Regular cardiac myocyte (primary cell): ENCODE results near the gene NEK5. TPM values are rescaled to one million over a fixed set of nuclear protein-coding genes. Genes with fewer than 3 reads are reported as not detected.

Source experiments
- total RNA-seq: library from RNA; depleted of rRNA; stranded (reverse); fragments of >200 nt; gene quantifications from 2 replicates; pipeline ENCODE4 v1.2.3, GENCODE V29; 2014

Gene NEK5, protein sequence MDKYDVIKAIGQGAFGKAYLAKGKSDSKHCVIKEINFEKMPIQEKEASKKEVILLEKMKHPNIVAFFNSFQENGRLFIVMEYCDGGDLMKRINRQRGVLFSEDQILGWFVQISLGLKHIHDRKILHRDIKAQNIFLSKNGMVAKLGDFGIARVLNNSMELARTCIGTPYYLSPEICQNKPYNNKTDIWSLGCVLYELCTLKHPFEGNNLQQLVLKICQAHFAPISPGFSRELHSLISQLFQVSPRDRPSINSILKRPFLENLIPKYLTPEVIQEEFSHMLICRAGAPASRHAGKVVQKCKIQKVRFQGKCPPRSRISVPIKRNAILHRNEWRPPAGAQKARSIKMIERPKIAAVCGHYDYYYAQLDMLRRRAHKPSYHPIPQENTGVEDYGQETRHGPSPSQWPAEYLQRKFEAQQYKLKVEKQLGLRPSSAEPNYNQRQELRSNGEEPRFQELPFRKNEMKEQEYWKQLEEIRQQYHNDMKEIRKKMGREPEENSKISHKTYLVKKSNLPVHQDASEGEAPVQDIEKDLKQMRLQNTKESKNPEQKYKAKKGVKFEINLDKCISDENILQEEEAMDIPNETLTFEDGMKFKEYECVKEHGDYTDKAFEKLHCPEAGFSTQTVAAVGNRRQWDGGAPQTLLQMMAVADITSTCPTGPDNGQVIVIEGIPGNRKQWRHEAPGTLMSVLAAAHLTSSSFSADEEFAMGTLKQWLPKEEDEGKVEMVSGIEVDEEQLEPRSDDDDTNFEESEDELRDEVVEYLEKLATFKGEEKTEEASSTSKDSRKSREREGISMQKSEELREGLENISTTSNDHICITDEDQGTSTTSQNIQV
- total RNA-seq = under 0.01 and 0.28 TPM in 2 replicates

DNA sequence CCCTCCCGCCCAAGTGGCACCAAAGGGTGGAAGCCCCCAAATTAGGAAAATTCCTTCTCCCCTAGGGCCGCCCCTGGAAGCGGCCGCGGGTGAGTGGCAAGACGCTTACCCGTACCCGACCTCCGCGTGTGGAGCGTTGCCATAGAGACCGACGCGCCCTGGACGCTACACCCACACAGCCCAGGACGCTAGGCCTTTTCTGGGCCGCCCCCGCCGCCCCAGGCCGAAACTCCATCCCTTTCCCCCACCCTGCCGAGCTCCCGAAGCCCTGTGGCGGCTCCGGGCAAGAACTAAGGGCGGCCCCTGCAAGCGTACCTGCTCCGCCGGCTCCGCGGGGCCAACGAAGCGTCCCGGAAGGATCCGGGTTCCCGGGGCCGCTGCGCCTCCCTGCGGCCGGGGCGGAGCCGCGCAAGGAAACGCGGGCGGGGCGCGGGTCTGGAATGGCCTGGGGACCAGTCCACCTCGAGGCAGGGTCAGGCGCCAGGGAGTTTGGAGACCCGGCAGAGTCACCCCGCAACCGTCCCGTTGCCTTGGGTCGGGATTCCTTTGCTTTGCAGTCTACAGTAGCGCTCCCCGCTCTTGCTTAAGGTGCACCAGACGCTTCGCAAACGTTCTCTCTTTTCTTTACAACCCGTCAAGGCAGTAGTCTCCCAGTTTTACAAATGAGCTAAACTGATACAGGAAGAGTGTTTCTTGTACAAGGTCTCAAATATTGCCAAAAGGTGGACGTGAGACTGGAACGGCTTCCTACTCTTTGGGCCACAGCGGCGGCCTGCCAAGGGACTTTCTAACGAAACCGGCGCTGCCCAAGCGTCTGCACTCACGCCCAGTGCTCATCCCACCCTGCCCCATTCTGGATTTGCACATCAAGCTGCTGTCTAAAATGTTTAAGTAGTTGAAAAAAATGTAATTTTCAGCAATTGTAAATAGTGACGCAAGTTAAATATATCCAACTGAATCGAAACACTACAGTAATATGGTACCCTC is at the start of gene NEK5:
Gene NEK5, minus strand, starts transcription at position 360 of the 987 bp plus-strand sequence. CDS start 1,591 bp downstream, outside the sequence.

GRCh38 chr13:52159159-52159982 is 30.5 kb upstream of the NEK5 start, which contains the start of gene NEK3:
Gene NEK3, minus strand, starts transcription at chr13:52159597. Its CDS starts 3,406 bp downstream, at chr13:52156191.

GRCh38 chr13:52024481-52024880 is 104.4 kb downstream of the NEK5 start, which contains the start of gene UTP14C:
Gene UTP14C, plus strand, starts transcription at chr13:52024691. Its CDS starts 4,114 bp downstream, at chr13:52028805.

GRCh38 chr13:52011632-52012511 is 117.0 kb downstream of the NEK5 start, which contains the start of gene ALG11:
Gene ALG11, plus strand, starts transcription at chr13:52012398. Its CDS starts 21 bp downstream, at chr13:52012419.

GRCh38 chr13:52010890-52011631 is 117.8 kb downstream of the NEK5 start, which contains the start of gene ATP7B:
Gene ATP7B, minus strand, starts transcription at chr13:52011450. Its CDS starts 113 bp downstream, at chr13:52011337.

Other genes with a start within 250 kb of the NEK5 start
- gene ATP7B, start 117.6 kb downstream of the NEK5 start, total RNA-seq = 3.1 and 4.8 TPM in 2 replicates
- gene ALG11, start 116.7 kb downstream of the NEK5 start, total RNA-seq = 36.8 and 37.2 TPM in 2 replicates
- gene UTP14C, start 104.4 kb downstream of the NEK5 start, total RNA-seq = 18.6 TPM in 2 replicates
- 5.6 and 5.9 TPM in 2 replicates for gene NEK3, start 30.5 kb upstream of the NEK5 start, total RNA-seq